ENCODE data around the gene RHOV.
"Not testable (repeated sequence)": the region's sequence is repeated elsewhere in the genome, so short reads cannot be mapped to it uniquely, and the experiment has no call there.

The RHOV gene

GRCh38 chr15:40871749-40872617, 2.1 kb downstream of the RHOV start:
- no peak for DNase-seq

- no peak for DNase-seq
Observed at GRCh38 chr15:40870716-40871115, 3.3 kb downstream of the RHOV start.

GRCh38 chr15:40869686-40870085, 4.3 kb downstream of the RHOV start:
- no peak for DNase-seq

GRCh38 chr15:40867199-40867598, 6.8 kb downstream of the RHOV start:
- no peak for DNase-seq

- no peak for DNase-seq
Observed at GRCh38 chr15:40863660-40864270, 10.3 kb downstream of the RHOV start.

GRCh38 chr15:40861147-40861546, 12.9 kb downstream of the RHOV start:
- not testable (repeated sequence) for DNase-seq

GRCh38 chr15:40859206-40859851, 14.7 kb downstream of the RHOV start:
- DNase-seq: peak; percentile 88

GRCh38 chr15:40858706-40859105, 15.3 kb downstream of the RHOV start:
- no peak for DNase-seq

- DNase-seq: peak; percentile 88
Observed at GRCh38 chr15:40857601-40858341, 16.3 kb downstream of the RHOV start.

- DNase-seq: no peak
Observed at GRCh38 chr15:40856746-40857145, 17.3 kb downstream of the RHOV start.

GRCh38 chr15:40855706-40856234, 18.3 kb downstream of the RHOV start:
- DNase-seq: no peak

- no peak for DNase-seq
Observed at GRCh38 chr15:40854161-40854560, 19.9 kb downstream of the RHOV start.

GRCh38 chr15:40853241-40853890, 20.7 kb downstream of the RHOV start:
- DNase-seq: no peak

- DNase-seq: no peak
Observed at GRCh38 chr15:40852529-40852928, 21.5 kb downstream of the RHOV start.

- no peak for DNase-seq
Observed at GRCh38 chr15:40850576-40851112, 23.4 kb downstream of the RHOV start.

GRCh38 chr15:40847223-40847961, 26.6 kb downstream of the RHOV start:
- DNase-seq: no peak

- DNase-seq: no peak
Observed at GRCh38 chr15:40846841-40847222, 27.2 kb downstream of the RHOV start.

- DNase-seq: no peak
Observed at GRCh38 chr15:40845511-40846284, 28.3 kb downstream of the RHOV start.

GRCh38 chr15:40845036-40845435, 29.0 kb downstream of the RHOV start:
- DNase-seq: no peak

- peak; percentile 34 for DNase-seq
Observed at GRCh38 chr15:40844696-40845030, 29.4 kb downstream of the RHOV start.

Measured in activated CD4-positive, alpha-beta T cell treated with anti-CD3 and anti-CD28 coated beads, Interleukin-2, Interleukin-6, amounts not matched to agents 100 ng/mL and 50 ng/mL, durations not matched to agents 16 hours and 8 hours (primary cell).